Occipital lobe (tissue), 2 donors: ENCODE data around the gene RIMKLA. TPM values are rescaled to one million over a fixed set of nuclear protein-coding genes. Genes with fewer than 3 reads are reported as not detected.
A peak's percentile ranks its signal among the peaks of the same experiment; 100 is the strongest.

Experiments
- DNase-seq: peaks from one replicate; lab custom pipeline; 2025; lab: John Stamatoyannopoulos, UW
- total RNA-seq: library from RNA; depleted of rRNA; stranded (reverse); fragments of >200 nt; gene quantifications from one replicate; pipeline ENCODE4 v1.2.3, GENCODE V29; 2014

Gene RIMKLA
- total RNA-seq, 1 donor from 2014 or later, result 22.9 TPM

DNA sequence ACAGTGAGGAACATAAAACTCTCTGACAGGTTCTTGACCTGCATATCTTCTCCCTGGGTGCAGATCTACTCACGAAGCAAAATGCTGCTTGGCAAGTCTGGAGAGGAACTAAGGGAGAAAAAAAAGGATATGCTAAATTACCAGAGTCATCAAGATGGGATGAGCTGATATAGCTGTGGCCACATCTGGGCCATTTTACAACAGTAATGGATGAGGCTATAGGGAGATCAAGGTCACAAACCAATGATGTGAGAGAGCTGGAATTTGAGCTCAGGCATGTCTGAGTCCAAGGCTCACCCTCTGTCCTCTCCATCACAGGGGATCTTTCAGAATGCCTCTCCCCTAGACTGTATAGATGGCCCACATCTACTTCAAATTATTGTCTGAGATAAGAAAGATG is 49.0 kb downstream of the RIMKLA start:
- DNase-seq, result no peak

DNA sequence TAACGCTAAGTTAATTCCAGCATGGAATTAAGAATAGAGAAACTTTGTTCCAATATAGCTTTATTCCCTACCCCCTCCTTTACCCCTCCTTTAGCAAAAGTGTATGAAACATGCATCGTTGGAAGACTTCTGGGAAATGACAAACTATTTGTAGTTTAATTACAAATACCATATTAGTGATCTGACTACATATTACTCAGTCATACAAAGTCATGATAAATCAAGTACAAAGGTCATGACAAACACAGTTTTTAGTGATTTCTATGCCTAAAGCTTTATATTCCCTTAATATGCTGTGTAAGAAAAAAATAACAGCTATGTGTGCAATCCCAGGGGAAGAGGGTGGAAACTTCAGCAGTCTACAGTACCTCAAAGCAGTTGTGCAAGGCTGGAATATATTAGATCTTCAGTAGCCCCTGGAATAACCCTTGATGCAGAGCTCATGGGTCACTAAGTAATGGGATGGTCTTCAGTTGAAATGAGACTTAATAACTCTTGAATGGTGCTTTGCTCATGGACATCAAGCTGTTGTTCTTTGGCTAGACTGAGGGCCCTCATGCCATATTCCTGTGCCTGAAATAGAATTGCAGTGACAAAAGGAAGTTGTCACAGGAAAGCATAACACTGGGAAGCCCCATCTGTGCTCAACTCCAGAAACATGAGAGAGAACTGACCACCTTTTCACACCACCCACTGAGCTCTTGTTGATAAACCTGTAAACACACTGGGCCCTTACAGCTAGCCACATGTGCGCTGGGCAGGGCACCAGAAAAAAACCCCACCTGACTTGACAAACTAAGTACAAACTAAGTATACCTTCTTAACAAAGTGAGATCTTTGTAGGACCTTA is 49.9 kb downstream of the RIMKLA start:
- DNase-seq, result no peak

DNA sequence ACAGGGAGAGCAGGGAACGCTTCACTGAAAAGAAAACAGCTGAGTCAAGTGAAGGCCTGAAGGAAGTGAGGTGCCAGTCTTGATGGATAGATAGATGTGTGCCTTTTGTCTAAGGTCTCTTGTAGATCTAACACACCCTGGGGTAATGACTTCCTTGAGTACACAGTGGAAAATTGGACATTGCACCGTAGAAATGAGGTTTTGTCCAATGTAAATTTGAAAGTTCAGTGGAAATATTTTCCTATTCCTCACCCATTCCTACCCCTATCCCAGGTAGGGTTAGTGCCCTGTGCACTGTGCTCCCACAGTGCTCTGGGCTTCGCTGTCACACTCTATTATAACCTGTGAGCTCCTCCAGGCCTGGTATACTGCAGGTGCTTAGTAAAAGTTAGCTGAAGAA is 50.9 kb downstream of the RIMKLA start:
- DNase-seq, result no peak

DNA sequence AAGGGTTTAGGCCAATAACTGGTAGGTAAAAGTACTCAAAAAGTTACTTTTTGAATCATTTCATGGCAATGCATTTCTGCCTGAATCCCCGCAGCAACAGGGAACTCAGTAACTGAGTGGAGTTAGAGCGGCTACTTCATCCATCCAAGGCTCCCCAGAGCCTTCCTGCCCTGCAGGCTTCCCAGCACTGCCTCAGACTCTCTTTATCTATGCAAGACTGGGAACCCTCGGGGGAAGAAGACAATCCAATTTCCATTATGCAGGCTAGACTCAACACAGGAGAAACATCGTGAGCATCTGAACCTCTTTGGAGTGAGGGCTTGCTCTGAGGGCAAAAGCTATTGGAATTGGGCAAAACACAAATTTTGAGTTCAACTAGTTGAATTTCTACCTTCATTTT is 52.1 kb downstream of the RIMKLA start:
- no peak for DNase-seq

DNA sequence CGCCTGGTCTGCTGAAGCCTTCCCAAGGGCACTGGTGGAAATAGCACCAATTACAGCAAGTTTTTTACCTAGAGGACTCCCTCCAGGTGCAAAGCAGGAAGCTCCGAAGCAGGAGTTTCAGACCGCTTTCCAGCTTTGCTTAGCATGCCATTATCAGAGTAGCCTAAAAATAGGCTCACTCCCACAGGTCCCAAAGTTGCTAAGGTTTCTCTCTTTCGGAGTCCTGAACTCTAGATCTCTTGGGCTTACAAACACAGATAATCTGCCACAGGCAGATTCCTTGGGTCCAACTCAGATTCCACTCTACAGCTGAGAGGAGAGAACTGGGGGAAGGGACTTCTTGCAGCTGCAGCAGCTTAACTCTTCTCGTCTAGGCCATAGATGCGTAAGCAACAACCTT is 52.8 kb downstream of the RIMKLA start:
- no peak for DNase-seq

DNA sequence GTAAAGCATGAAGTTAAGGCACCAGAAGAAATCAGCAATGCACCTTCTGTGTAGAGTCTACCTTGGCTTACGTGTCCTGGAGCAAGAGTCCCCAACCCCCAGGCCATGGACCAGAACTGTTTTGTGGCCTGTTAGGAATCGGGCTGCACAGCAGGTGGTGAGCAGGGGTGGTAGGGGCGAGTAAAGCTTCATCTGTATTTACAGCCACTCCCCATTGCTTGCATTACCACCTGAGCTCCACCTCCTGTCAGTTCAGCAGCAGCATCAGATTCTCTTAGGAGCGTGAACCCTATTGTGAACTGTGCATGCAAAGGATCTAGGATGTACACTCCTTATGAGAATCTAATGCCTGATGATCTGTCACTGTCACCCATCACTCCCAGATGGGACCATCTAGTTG is 53.7 kb downstream of the RIMKLA start:
- DNase-seq, result no peak

DNA sequence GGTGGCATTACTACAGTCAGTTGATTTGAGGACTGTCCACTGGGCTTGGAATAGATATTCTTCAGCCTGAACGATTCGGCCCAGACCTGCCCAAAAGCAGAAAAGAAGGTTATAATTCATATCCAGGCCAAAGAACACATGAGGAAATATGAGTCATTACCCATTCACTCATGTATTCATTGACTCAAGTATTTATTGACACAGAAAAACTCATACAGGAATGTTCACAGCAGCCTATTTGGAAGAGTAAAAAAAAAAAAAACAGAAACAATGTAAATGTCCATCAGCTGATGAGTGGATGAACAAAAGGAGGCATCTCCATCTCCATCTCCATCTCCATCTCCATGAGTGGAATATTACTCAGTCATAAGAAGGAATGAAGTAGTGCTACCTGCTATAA is 59.3 kb downstream of the RIMKLA start:
- no peak for DNase-seq

DNA sequence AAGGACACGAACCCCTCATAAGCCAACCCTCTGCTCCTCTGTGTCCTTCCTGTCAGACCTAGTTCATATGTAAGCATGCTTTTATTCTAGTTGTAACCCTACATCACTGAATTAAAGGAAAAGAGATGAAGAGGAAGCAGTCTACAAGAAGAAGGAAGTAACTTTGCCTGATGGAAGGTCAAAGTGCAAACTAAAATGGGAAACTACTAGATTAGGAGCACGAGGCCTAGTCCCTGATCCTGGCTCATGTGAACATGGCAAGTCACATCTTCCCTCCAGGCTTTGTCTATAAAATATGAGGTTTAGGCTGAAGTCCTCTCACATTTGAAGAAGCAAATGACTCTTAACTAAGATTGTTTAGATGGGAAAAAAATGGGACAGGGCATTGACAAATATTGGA is 62.1 kb downstream of the RIMKLA start:
- no peak for DNase-seq

DNA sequence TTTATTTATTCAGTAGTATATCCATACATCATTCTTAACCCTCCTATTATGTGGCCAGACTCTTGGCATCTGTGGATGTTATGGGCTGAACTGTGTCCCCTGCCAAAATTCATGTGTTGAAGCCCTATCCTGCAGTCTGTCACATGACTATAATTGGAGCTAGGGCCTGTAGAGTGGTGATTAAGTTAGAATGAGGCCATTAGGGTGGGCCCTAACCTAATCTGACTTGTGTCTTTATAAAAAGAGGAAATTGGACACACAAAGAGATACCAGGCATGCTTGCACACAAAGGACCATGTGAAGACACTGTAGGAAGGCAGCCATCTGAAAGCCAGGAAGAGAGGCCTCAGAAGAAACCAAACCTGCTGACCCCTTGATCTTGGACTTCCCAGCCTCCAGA is 68.7 kb downstream of the RIMKLA start:
- DNase-seq, result no peak

DNA sequence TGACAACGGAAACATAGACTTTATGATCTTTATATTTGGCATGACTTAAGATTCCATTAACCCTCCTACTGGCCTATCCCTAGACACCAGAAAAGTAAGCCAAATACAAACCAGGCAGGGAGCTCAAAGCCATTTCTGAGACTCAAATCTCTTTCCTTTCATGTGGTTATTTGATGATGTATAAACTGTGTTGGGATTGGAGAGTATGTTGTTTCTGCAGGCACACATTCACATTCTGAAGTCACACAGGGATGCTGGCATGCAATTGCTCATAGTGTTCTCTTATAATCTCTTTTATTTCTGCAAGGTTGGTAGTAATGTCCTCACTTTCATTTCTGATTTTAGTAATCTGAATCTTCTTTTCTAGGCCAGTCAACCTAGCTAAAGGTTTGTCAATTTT is 69.5 kb downstream of the RIMKLA start:
- no peak for DNase-seq

DNA sequence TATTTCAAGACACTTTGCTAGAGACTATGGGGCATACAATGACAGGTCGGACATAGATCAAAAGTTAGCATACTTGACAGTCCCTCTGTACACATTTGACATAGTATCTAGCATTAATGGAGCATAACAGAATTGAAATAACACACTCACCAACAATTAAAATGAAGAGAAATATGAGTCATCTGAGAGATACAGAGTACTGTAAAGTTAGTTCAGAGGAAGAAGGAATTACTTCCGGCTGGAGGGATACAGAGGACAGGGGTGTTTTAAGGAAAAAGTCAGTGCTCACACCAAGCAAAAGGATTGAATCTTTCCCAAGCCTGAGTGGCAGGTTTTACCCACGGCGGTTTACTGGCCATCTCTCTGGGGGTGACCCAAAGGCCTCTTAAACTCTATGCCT is 72.8 kb downstream of the RIMKLA start:
- no peak for DNase-seq

DNA sequence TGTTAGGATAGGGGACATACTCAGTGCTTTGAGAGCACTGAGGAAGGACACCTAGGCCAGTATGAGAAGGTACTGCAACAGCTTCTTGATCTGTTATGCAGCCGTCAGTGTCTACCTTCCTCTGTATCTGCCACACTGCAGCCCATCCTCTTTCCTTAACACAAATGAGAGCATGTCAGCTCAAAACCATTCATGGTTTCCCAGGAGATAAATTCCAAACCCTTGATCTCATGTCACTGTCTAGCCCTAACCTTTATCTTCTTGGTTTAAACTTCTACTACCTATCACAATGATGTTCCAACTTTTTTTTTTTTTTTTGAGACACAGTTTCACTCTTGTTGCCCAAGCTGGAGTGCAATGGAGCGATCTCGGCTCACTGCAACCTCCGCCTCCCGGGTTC is 73.8 kb downstream of the RIMKLA start:
- DNase-seq, result no peak

DNA sequence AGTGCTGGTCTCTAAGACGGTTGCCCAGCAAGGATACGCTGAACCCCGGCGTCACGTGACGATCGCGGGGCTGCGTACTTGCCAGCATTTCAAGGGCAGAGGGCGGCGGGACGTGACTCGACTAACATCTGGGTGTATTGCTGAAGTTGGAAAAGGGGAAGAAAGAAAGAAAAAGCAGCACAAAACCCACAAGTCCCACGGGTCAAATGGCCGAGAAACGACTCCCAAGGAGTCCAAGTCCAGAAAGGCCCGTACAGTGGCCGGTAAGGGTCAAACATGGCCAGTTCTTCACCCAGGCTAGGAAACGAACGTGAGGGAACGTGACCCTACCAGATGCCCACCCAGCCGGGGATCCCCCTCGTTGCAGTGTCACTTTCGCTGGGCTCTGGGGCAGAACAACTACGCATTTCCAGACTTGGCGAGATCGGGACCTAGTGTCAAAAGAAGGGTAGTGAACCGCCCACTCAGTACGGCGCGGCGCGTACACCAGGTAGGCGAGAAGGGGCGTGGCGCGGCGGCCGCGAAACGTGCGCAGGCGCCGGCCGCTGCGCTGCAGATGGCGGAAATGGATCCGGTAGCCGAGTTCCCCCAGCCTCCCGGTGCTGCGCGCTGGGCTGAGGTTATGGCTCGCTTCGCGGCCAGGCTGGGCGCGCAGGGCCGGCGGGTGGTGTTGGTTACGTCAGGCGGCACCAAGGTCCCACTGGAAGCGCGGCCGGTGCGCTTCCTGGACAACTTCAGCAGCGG is 75.6 kb downstream of the RIMKLA start, which contains the start of the genes PPCS and ZMYND12:
Gene PPCS, plus strand, starts transcription at position 534 of the 744 bp plus-strand sequence. Its CDS starts 23 bp downstream, at position 557.
Gene ZMYND12, minus strand, starts transcription at position 13 of the 744 bp plus-strand sequence. CDS start 25 bp downstream, outside the sequence.
- peak; percentile 90 for DNase-seq

DNA sequence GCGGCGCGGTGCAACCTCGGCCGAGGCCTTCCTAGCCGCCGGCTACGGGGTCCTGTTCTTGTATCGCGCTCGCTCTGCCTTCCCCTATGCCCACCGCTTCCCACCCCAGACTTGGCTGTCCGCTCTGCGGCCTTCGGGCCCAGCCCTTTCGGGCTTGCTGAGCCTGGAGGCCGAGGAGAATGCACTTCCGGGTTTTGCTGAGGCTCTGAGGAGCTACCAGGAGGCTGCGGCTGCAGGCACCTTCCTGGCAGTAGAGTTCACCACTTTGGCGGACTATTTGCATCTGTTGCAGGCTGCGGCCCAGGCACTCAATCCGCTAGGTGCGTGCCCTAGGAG is 76.1 kb downstream of the RIMKLA start:
- peak; percentile 41 for DNase-seq

DNA sequence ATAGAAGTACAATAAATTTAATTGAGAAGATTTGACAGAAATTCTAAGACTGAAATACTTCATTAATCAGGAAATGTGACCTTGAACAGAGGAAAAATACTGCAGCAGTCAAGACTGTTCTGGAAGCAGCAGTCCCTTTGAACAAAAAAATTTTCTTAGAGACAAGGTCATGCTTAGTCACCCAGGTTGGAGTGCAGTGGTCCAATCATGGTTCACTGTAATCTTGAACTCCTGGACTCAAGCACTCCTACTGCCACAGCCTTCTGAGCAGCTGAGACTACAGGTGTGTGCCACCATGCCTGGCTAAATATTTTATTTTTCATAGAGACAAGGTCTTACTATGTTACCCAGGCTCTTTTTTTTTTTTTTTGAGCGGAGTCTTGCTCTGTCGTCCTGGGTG is 80.6 kb downstream of the RIMKLA start:
- DNase-seq, result no peak

DNA sequence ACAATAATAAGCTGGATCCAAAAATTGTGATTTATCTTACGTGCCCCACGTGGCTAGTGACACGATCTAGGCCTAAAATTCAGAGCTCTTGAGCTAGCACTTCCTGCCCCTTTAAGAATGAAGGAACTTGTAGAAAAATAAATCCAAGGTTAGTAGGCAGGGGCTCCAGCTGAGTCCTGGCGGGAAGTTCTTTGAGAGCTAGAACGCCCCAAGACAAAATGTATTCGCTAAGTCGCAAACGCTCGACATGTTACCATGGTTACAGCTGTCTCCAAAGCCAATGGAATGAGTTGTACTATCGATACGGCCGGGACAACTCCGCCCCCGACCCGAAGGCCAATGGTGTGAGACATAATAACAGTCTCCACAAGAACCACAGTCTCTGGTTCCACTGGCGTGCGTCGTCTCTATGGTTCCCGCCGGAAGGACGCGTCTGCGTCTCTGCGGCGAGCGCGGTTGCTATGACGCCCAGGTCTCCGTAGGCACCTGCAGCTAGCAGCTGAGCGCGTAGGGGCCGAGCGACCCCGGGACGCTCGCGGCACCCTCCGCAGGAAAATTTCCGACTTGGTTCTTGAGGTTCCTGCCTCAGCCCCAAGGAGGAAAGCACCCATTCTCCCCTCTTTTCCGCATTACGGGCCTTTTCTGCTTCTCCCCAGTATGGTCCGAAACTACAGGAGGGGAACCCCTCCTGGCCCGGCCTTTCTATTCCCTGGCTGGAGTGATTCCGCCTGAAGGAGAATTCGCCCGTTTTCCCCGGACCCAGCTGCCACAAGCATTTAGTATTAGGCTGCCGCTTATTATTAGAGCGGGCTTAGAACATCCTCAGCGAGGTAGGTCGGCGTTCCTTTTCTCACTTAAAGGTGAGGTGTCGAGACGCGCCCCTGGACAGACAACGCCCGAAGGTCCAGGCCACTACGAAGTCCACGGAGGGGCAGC is 82.5 kb downstream of the RIMKLA start, which contains the start of gene CCDC30:
Gene CCDC30, plus strand, starts transcription at position 459 of the 936 bp plus-strand sequence. CDS start 17,266 bp downstream, outside the sequence.
- DNase-seq, result peak; percentile 94

DNA sequence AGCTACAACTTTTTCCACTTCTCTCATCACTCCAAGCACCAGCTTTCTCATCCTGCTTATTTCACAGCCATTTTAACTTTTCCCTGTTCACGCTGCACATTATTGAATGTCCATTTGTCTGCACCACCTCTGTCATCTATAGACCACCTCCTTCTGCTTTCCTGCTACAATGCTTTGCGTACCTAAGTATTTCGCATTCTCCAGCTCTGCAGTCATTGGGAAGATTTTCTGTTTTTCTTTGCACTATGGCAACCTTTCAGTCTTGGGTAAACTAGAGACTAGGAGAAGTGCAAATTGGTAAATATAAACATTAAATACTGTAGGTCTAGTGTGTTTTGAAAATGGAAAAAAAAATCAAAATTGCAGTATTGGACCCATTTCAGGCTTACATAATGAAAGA is 83.3 kb downstream of the RIMKLA start:
- DNase-seq, result no peak

DNA sequence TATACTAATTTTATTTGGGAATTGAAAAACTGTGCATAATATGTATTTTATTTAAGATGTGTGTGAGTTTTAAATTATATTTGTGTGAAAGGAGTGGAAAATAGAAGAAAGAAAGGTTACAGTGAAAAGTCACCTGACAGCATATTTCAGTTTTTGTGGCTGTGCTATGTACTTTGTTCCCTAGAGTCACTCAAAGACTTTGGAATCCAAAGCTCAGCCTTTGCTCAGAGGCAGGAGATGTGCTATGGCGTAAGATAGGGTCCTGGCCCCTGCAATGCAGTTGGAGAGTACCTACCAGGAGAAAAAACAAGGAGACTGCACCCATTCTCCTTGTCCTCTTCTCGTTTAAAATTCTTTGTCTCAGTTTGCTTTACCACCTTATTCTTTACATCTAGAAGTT is 85.4 kb downstream of the RIMKLA start:
- no peak for DNase-seq

DNA sequence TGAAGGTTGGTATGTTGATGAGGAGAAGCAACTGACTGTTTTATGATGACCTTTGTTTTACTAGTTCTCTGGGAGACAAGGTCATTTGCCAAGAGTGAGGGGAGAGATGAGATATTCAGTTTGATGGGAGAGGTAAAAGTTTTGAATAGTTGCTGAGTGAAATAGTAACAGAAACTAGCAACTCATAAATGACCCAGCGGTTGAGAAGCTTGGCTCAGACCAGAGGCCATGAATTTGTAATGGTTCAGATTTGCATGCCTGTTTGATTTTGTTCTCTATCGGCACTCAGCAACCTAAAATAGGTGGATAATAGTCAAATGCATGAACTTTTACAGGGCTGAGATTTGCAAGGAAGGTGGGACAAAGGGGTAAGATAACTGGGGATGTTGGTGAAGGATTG is 89.1 kb downstream of the RIMKLA start:
- DNase-seq, result no peak
